Measurements from ENCODE around the gene MAP2.

Gene MAP2

GRCh38 chr2:209533391-209533790, 109.5 kb downstream of the MAP2 start:
- no peak for DNase-seq (ENCODE audit: low spot score)

- DNase-seq (ENCODE audit: low spot score): no peak
Measured at GRCh38 chr2:209534228-209534627, 110.4 kb downstream of the MAP2 start.

- DNase-seq (ENCODE audit: low spot score): no peak
Measured at GRCh38 chr2:209536363-209536762, 112.5 kb downstream of the MAP2 start.

- no peak for DNase-seq (ENCODE audit: low spot score)
Measured at GRCh38 chr2:209547726-209548125, 123.9 kb downstream of the MAP2 start.

GRCh38 chr2:209549589-209549988, 125.7 kb downstream of the MAP2 start:
- DNase-seq (ENCODE audit: low spot score): no peak

- DNase-seq (ENCODE audit: low spot score): no peak
Measured at GRCh38 chr2:209553913-209554312, 130.1 kb downstream of the MAP2 start.

GRCh38 chr2:209556354-209556961, 132.6 kb downstream of the MAP2 start:
- peak; percentile 26 for DNase-seq (ENCODE audit: low spot score)

GRCh38 chr2:209560911-209561310, 137.1 kb downstream of the MAP2 start:
- DNase-seq (ENCODE audit: low spot score): no peak

- no peak for DNase-seq (ENCODE audit: low spot score)
Measured at GRCh38 chr2:209563453-209563852, 139.6 kb downstream of the MAP2 start.

GRCh38 chr2:209564816-209565215, 141.0 kb downstream of the MAP2 start:
- DNase-seq (ENCODE audit: low spot score): no peak

- DNase-seq (ENCODE audit: low spot score): no peak
Measured at GRCh38 chr2:209565896-209566582, 142.2 kb downstream of the MAP2 start.

GRCh38 chr2:209570194-209570593, 146.3 kb downstream of the MAP2 start:
- no peak for DNase-seq (ENCODE audit: low spot score)

GRCh38 chr2:209574515-209574914, 150.7 kb downstream of the MAP2 start:
- DNase-seq (ENCODE audit: low spot score): no peak

GRCh38 chr2:209577376-209578357, 153.8 kb downstream of the MAP2 start:
- DNase-seq (ENCODE audit: low spot score): no peak

- DNase-seq (ENCODE audit: low spot score): peak; percentile 60
Measured at GRCh38 chr2:209578394-209579001, 154.7 kb downstream of the MAP2 start.

GRCh38 chr2:209579230-209579749, 155.4 kb downstream of the MAP2 start:
- DNase-seq (ENCODE audit: low spot score): peak; percentile 93

- DNase-seq (ENCODE audit: low spot score): peak; percentile 38
Measured at GRCh38 chr2:209581040-209581439, 157.2 kb downstream of the MAP2 start.

GRCh38 chr2:209582281-209582680, 158.4 kb downstream of the MAP2 start:
- no peak for DNase-seq (ENCODE audit: low spot score)

GRCh38 chr2:209584472-209584871, 160.6 kb downstream of the MAP2 start:
- DNase-seq (ENCODE audit: low spot score): no peak

- no peak for DNase-seq (ENCODE audit: low spot score)
Measured at GRCh38 chr2:209584915-209585314, 161.1 kb downstream of the MAP2 start.

- no peak for DNase-seq (ENCODE audit: low spot score)
Measured at GRCh38 chr2:209591021-209591420, 167.2 kb downstream of the MAP2 start.

- DNase-seq (ENCODE audit: low spot score): peak; percentile 34
Measured at GRCh38 chr2:209592106-209592505, 168.3 kb downstream of the MAP2 start.

Data from cerebellar cortex (tissue), 1 donor.